SK-N-SH (cell line): ENCODE results near the gene LIPH. TPM values are rescaled to one million over a fixed set of nuclear protein-coding genes. Genes with fewer than 3 reads are reported as not detected.
A peak's percentile ranks its signal among the peaks of the same experiment; 100 is the strongest.

ENCODE experiments used
- CTCF ChIA-PET: fragments of 300-600, 350-600 bp; formaldehyde crosslinking; extraction: SDS; loops from one replicate; lab custom pipeline; 2021; lab: Yijun Ruan, JAX
- POLR2A ChIA-PET: fragments of 350-600 bp; sonication (Branson Sonifier 250); formaldehyde crosslinking; extraction: SDS; loops from one replicate; lab custom pipeline; 2020; ENCODE audit warnings: antibody characterized with exemption, inconsistent platforms; lab: Yijun Ruan, JAX
- DNase-seq: peaks from one replicate; pipeline ENCODE4 v3.0.0; 2012
- H2AFZ ChIP-seq: fragments of 200-600 bp; sonication (generic); 2 replicates; pipeline ENCODE4 v1.8.1; 2016; ENCODE audit warnings: antibody characterized with exemption, mild to moderate bottlenecking, low read depth
- H3F3A ChIP-seq: fragments of 200-600 bp; sonication (generic); replicated peaks from 2 replicates; pipeline ENCODE3; 2016; ENCODE audit warnings: antibody characterized with exemption, mild to moderate bottlenecking; ENCODE audit not compliant: insufficient read depth
- H3K27ac ChIP-seq, 2 experiments: fragments of 200-500 bp in 1 of 2; fragments of 200-600 bp in 1 of 2; sonication (Bioruptor generic) in 1 of 2; sonication (generic), shearing (Covaris generic) in 1 of 2; 2 replicates each; pipeline versions ENCODE4 v1.5.1 to v1.6.1; 2014 to 2016; ENCODE audit warnings: low read depth in 2 of 2, inconsistent platforms in 1 of 2, low read length in 1 of 2, mild to moderate bottlenecking in 1 of 2, mixed read lengths in 1 of 2
- H3K27me3 ChIP-seq: fragments of 200-600 bp; sonication (generic), shearing (Covaris generic); 2 replicates; pipeline ENCODE4 v1.6.1; 2016; ENCODE audit warnings: mixed run types; ENCODE audit not compliant: insufficient read depth
- H3K36me3 ChIP-seq, 2 experiments: fragments of 200-500 bp in 1 of 2; fragments of 200-600 bp in 1 of 2; sonication (Bioruptor generic) in 1 of 2; sonication (generic) in 1 of 2; replicated peaks in 1 of 2; 2 replicates each; pipeline versions ENCODE3 to v1.5.1; 2014 to 2016; ENCODE audit warnings: low read length in 1 of 2, mild to moderate bottlenecking in 1 of 2; ENCODE audit not compliant: insufficient read depth in 2 of 2, control insufficient read depth in 1 of 2
- H3K4me1 ChIP-seq, 2 experiments: fragments of 200-500 bp in 1 of 2; fragments of 200-600 bp in 1 of 2; sonication (Bioruptor generic) in 1 of 2; sonication (generic), shearing (Covaris generic) in 1 of 2; 2 replicates each; pipeline versions ENCODE4 v1.5.1 to v1.6.1; 2014 to 2016; ENCODE audit warnings: low read depth in 1 of 2, low read length in 1 of 2, mixed run types in 1 of 2; ENCODE audit not compliant: insufficient read depth in 2 of 2, control insufficient read depth in 1 of 2
- H3K4me2 ChIP-seq: fragments of 200-600 bp; sonication (generic), shearing (Covaris generic); 2 replicates; pipeline ENCODE4 v1.6.1; 2017; ENCODE audit warnings: mixed run types
- H3K4me3 ChIP-seq, 2 experiments: fragments of 200-500 bp in 1 of 2; fragments of 200-600 bp in 1 of 2; sonication (Bioruptor generic) in 1 of 2; sonication (generic), shearing (Covaris generic) in 1 of 2; 2 replicates each; pipeline versions ENCODE4 v1.5.1 to v1.8.1; 2014 to 2016; ENCODE audit warnings: low read depth in 2 of 2, inconsistent platforms in 1 of 2, low read length in 1 of 2, mild to moderate bottlenecking in 1 of 2, mixed read lengths in 1 of 2, moderate library complexity in 1 of 2
- H3K79me2 ChIP-seq: fragments of 200-600 bp; sonication (generic); 2 replicates; pipeline ENCODE4 v1.8.1; 2017; ENCODE audit warnings: mild to moderate bottlenecking; ENCODE audit not compliant: insufficient read depth
- H3K9ac ChIP-seq: fragments of 200-600 bp; sonication (generic); 2 replicates; pipeline ENCODE4 v1.6.1; 2017; ENCODE audit warnings: mixed run types
- H3K9me2 ChIP-seq: fragments of 200-600 bp; sonication (generic); 2 replicates; pipeline ENCODE4 v1.6.1; 2017; ENCODE audit warnings: mixed run types
- H3K9me3 ChIP-seq: fragments of 200-600 bp; sonication (generic); 2 replicates; pipeline ENCODE4 v1.6.1; 2017; ENCODE audit warnings: mixed run types, mild to moderate bottlenecking, moderate library complexity
- H4K20me1 ChIP-seq: fragments of 200-600 bp; sonication (generic); 2 replicates; pipeline ENCODE4 v1.6.1; 2017; ENCODE audit warnings: mild to moderate bottlenecking, mixed run types; ENCODE audit not compliant: insufficient read depth
- ELF1 ChIP-seq: IDR thresholded peaks from 2 replicates; pipeline ENCODE4 v1.4.0; 2012
- EP300 ChIP-seq, 2 experiments: IDR thresholded peaks; 2 replicates each; pipeline versions ENCODE4 v1.4.0 to v1.6.1; 2012; ENCODE audit warnings: borderline replicate concordance in 1 of 2, low read depth in 1 of 2, low read length in 1 of 2
- EZH2phosphoT487 ChIP-seq: fragments of 200-600 bp; sonication (generic); IDR thresholded peaks from 2 replicates; pipeline ENCODE4 v1.6.1; 2017; ENCODE audit warnings: low read depth, mixed run types, mild to moderate bottlenecking, antibody characterized with exemption, moderate library complexity, borderline replicate concordance
- FOSL2 ChIP-seq: IDR thresholded peaks from 2 replicates; pipeline ENCODE4 v1.4.0; 2012; ENCODE audit warnings: low read depth, mild to moderate bottlenecking, moderate library complexity, borderline replicate concordance
- FOXJ3 ChIP-seq: sonication (generic); formaldehyde crosslinking; IDR thresholded peaks from 2 replicates; pipeline ENCODE4 v1.5.1; 2020; ENCODE audit warnings: mild to moderate bottlenecking, missing genetic modification reagents
- FOXM1 ChIP-seq: IDR thresholded peaks from 2 replicates; pipeline ENCODE4 v1.4.0; 2012; ENCODE audit warnings: low read depth, mild to moderate bottlenecking
- GABPA ChIP-seq: IDR thresholded peaks from 2 replicates; pipeline ENCODE4 v1.4.0; 2012; ENCODE audit warnings: low read depth, mild to moderate bottlenecking
- JUND ChIP-seq: IDR thresholded peaks from 2 replicates; pipeline ENCODE4 v1.4.0; 2012
- MAX ChIP-seq: IDR thresholded peaks from 2 replicates; pipeline ENCODE4 v1.4.0; 2012; ENCODE audit warnings: low read depth
- MEF2A ChIP-seq: IDR thresholded peaks from 2 replicates; pipeline ENCODE4 v1.4.0; 2012; ENCODE audit warnings: low read depth, borderline replicate concordance
- MXI1 ChIP-seq: IDR thresholded peaks from 2 replicates; pipeline ENCODE4 v1.6.1; 2012; ENCODE audit warnings: mild to moderate bottlenecking, low read depth, low read length, improper control_type of control experiment
- NRF1 ChIP-seq: IDR thresholded peaks from 2 replicates; pipeline ENCODE4 v1.6.1; 2012; ENCODE audit warnings: low read depth, mild to moderate bottlenecking, low read length
- PBX3 ChIP-seq: IDR thresholded peaks from 2 replicates; pipeline ENCODE4; 2012
- POLR2AphosphoS5 ChIP-seq: IDR thresholded peaks from 2 replicates; pipeline ENCODE4 v1.6.1; 2012; ENCODE audit warnings: low read depth, low read length
- RAD21 ChIP-seq: IDR thresholded peaks from 2 replicates; pipeline ENCODE4 v1.6.1; 2012; ENCODE audit warnings: mild to moderate bottlenecking, low read length
- RCOR1 ChIP-seq: fragments of 150-350 bp; IDR thresholded peaks from 2 replicates; pipeline ENCODE4 v1.6.1; 2017; ENCODE audit warnings: antibody characterized with exemption, low read length
- RFX5 ChIP-seq: IDR thresholded peaks from 2 replicates; pipeline ENCODE4 v1.6.1; 2012; ENCODE audit warnings: mild to moderate bottlenecking, improper control_type of control experiment, low read length
- SIN3A ChIP-seq: IDR thresholded peaks from 2 replicates; pipeline ENCODE4 v1.6.1; 2012; ENCODE audit warnings: low read depth, mild to moderate bottlenecking, low read length, moderate library complexity, borderline replicate concordance
- TAF1 ChIP-seq: IDR thresholded peaks from 2 replicates; pipeline ENCODE4 v1.6.1; 2012; ENCODE audit warnings: low read depth, mild to moderate bottlenecking, low read length, moderate library complexity, borderline replicate concordance
- TCF12 ChIP-seq: IDR thresholded peaks from 2 replicates; pipeline ENCODE4 v1.4.0; 2012
- USF2 ChIP-seq: fragments of 150-350 bp; IDR thresholded peaks from 2 replicates; pipeline ENCODE4 v1.6.1; 2017; ENCODE audit warnings: antibody characterized with exemption, low read length, low read depth, borderline replicate concordance
- YY1 ChIP-seq: IDR thresholded peaks from 2 replicates; pipeline ENCODE4 v1.4.0; 2012; ENCODE audit warnings: low read depth, mild to moderate bottlenecking
- WGBS: methylation state at CpG from one replicate; pipeline ENCODE4 v1.1.6; 2017; ENCODE audit warnings: low lambda C conversion rate; 5-methylcytosine and 5-hydroxymethylcytosine counted together
- polyA plus RNA-seq, 3 experiments: library from polyadenylated mRNA; depleted of rRNA; stranded (reverse); fragments of >200 nt; gene quantifications; 2 replicates each; pipeline ENCODE4 v1.2.3, GENCODE V29; 2012
- TF ChIP-seq, protein P1 (sequence below): fragments of 200-600 bp; sonication (generic); IDR thresholded peaks from 2 replicates; pipeline ENCODE4 v1.6.1; 2017; ENCODE audit warnings: antibody characterized with exemption, mild to moderate bottlenecking, moderate library complexity
- TF ChIP-seq, protein P2 (sequence below): fragments of 150-350 bp; IDR thresholded peaks from 2 replicates; pipeline ENCODE4 v1.6.1; 2016; ENCODE audit warnings: mild to moderate bottlenecking, low read depth, low read length
- TF ChIP-seq, protein P3 (sequence below): IDR thresholded peaks from 2 replicates; pipeline ENCODE4 v1.6.1; 2012; ENCODE audit warnings: mild to moderate bottlenecking, low read depth, low read length, moderate library complexity

LIPH gene
- polyA plus RNA-seq, 1 of the 3 experiments (the other 2 are of a cell fraction), result not detected

DNA sequence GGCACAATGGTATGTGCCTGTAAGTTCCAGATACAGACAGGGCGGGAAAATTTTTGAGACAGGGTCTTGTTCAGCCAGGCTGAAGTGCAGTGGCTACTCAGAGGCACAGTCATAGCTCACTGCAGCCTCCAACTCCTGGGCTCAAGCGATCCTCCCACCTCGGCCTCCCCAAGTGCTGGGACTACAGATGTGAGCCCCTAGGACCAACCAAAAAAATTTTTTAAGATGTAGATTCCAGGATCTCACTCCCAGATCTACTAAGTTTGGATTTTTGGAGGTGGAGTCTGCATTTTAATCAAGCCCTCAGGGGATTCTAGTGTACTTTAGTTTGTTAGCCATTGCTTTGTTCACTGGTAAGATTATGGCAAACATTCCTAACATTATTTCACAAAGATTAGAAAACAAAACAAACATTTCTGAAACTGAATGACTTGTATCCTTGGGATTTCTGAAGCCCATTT lies 2.7 kb downstream of the LIPH start (continued):
- TF ChIP-seq, protein P1, sequence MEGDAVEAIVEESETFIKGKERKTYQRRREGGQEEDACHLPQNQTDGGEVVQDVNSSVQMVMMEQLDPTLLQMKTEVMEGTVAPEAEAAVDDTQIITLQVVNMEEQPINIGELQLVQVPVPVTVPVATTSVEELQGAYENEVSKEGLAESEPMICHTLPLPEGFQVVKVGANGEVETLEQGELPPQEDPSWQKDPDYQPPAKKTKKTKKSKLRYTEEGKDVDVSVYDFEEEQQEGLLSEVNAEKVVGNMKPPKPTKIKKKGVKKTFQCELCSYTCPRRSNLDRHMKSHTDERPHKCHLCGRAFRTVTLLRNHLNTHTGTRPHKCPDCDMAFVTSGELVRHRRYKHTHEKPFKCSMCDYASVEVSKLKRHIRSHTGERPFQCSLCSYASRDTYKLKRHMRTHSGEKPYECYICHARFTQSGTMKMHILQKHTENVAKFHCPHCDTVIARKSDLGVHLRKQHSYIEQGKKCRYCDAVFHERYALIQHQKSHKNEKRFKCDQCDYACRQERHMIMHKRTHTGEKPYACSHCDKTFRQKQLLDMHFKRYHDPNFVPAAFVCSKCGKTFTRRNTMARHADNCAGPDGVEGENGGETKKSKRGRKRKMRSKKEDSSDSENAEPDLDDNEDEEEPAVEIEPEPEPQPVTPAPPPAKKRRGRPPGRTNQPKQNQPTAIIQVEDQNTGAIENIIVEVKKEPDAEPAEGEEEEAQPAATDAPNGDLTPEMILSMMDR, result no peak
- TF ChIP-seq FOSL2 (no peak), MEF2A (no peak)

DNA sequence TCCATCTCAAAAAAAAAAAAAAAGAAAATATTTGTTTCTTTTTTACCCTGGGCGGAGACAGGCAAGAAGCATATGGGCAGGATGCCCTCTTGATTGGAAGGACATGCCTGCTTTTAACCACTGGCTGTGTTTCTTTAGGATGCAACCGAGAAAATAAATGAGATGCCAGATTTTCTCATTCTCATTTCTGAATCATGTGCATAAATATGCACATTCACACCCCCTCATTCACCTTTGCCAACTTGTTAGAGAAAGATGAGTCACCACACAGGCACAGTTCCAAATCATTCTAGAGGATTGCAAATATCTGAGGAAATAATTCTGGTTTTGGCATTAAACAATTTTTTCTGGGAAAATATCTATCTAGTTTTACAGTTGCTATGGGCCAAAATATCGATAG lies 3.3 kb downstream of the LIPH start:
- Histone ChIP-seq H3F3A (peaks cover 19% of the 10 kb centered on the region), H3K9me2 (no peaks in the 10 kb centered on the region), H3K79me2 (no peaks in the 10 kb centered on the region), H3K9me3 (no peaks in the 10 kb centered on the region), H3K9ac (no peak overlapping the region), H4K20me1 (no peaks in the 10 kb centered on the region), H3K27me3 (no peaks in the 10 kb centered on the region), H3K4me2 (no peak overlapping the region), H2AFZ (no peak overlapping the region; the same call in 1 of the 2 replicates), H3K4me3 (no peak overlapping the region), H3K4me1 (peaks cover 0 to 9% of the 10 kb centered on the region in 2 experiments; a peak in 1 of 4 replicates), H3K27ac (peak overlapping the region in 1 of 2 experiments; percentile 41; a peak in 1 of 4 replicates), H3K36me3 (no peaks in the 10 kb centered on the region)
- ChIA-PET CTCF (no interaction called here), POLR2A (no interaction called here)
- no peak for DNase-seq
- whole genome bisulfite sequencing, result 23% methylated on average over 3 of the region's 3 CpGs
- TF ChIP-seq NRF1 (no peak), MXI1 (no peak), TAF1 (no peak), FOXM1 (no peak), RFX5 (no peak), FOSL2 (peak; percentile 84), ELF1 (no peak), RAD21 (no peak), GABPA (no peak), JUND (peak; percentile 86), TCF12 (peak; percentile 59), USF2 (no peak), MAX (no peak), EP300 (IDR thresholded peaks at IDR 0.05; ENCODE audit: borderline replicate concordance in 1 of 2, low read depth in 1 of 2, low read length in 1 of 2) (0 out of 4 replicates have a peak, but pooled peaks of 1 of the 2 experiments have one; percentile 16), POLR2AphosphoS5 (peak; percentile 16; the same call in 1 of the 2 replicates), EZH2phosphoT487 (no peak), PBX3 (peak; percentile 63), YY1 (no peak), FOXJ3 (CRISPR knock-in tag) (no peak), SIN3A (no peak), RCOR1 (no peak)
- TF ChIP-seq, protein P2, sequence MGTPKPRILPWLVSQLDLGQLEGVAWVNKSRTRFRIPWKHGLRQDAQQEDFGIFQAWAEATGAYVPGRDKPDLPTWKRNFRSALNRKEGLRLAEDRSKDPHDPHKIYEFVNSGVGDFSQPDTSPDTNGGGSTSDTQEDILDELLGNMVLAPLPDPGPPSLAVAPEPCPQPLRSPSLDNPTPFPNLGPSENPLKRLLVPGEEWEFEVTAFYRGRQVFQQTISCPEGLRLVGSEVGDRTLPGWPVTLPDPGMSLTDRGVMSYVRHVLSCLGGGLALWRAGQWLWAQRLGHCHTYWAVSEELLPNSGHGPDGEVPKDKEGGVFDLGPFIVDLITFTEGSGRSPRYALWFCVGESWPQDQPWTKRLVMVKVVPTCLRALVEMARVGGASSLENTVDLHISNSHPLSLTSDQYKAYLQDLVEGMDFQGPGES, result no peak
- TF ChIP-seq, protein P3, sequence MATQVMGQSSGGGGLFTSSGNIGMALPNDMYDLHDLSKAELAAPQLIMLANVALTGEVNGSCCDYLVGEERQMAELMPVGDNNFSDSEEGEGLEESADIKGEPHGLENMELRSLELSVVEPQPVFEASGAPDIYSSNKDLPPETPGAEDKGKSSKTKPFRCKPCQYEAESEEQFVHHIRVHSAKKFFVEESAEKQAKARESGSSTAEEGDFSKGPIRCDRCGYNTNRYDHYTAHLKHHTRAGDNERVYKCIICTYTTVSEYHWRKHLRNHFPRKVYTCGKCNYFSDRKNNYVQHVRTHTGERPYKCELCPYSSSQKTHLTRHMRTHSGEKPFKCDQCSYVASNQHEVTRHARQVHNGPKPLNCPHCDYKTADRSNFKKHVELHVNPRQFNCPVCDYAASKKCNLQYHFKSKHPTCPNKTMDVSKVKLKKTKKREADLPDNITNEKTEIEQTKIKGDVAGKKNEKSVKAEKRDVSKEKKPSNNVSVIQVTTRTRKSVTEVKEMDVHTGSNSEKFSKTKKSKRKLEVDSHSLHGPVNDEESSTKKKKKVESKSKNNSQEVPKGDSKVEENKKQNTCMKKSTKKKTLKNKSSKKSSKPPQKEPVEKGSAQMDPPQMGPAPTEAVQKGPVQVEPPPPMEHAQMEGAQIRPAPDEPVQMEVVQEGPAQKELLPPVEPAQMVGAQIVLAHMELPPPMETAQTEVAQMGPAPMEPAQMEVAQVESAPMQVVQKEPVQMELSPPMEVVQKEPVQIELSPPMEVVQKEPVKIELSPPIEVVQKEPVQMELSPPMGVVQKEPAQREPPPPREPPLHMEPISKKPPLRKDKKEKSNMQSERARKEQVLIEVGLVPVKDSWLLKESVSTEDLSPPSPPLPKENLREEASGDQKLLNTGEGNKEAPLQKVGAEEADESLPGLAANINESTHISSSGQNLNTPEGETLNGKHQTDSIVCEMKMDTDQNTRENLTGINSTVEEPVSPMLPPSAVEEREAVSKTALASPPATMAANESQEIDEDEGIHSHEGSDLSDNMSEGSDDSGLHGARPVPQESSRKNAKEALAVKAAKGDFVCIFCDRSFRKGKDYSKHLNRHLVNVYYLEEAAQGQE, result no peak
